Measurements from ENCODE around the gene HIGD2A. TPM values are rescaled to one million over a fixed set of nuclear protein-coding genes. Genes with fewer than 3 reads are reported as not detected.

HIGD2A gene
- polyA plus RNA-seq, 3 donors = 90.0 to 250 (median 202) TPM

GRCh38 chr5:176429972-176430371, 41.4 kb downstream of the HIGD2A start:
- 61 to 71% (median 69%) methylated on average over 4 of the region's 4 CpGs for WGBS, 3 donors
- no peak overlapping the region for H3K27ac ChIP-seq (ENCODE audit: low read depth, low read length)

DNA sequence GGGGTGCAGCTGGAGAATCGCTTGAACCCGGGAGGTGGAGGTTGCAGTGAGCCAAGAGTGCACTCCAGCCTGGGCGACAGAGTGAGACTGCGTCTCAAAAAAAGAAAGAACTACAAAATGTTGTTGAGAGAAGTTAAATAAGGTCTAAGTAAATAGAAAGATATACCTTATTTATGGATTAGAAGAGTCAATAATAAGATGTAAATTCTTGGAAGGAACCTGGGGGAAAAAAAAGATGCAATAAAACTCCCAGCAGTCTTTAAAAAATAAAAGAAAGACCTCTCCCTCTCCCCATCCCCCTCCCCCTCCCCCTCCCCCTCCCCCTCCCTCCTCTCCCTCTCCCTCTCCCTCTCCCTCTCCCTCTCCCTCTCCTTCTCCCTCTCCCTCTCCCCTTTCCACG, 44.2 kb downstream of the HIGD2A start:
- no peak overlapping the region for H3K27ac ChIP-seq (ENCODE audit: low read depth, low read length)
- WGBS, 3 donors = 84 to 94% (median 91%) methylated on average over 4 of the region's 5 CpGs

DNA sequence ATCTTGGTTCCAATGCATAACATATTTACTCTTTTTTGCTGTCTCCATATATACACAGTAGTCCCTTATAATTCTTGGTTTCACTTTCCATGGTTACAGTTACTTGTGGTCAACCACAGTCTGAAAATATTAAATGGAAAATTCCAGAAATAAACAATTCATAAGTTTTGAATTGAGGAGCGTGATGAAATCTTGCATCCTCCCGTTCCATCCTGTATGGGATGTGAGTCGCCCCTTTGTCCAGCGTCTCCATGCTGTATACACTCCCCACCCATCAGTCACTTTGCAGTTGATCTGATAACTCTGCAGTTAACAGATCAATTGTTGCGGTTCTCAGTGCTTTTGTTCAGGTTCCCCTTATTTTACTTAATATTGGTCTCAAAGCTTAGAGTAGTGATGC, 48.1 kb downstream of the HIGD2A start:
- WGBS, 3 donors = 23 to 47% (median 25%) methylated on average over 5 of the region's 5 CpGs
- no peak overlapping the region for H3K27ac ChIP-seq (ENCODE audit: low read depth, low read length)

GRCh38 chr5:176438959-176439757, 50.6 kb downstream of the HIGD2A start:
- H3K27ac ChIP-seq (ENCODE audit: low read depth, low read length) = no peak overlapping the region
- 66 to 80% (median 78%) methylated on average over 12 of the region's 12 CpGs for WGBS, 3 donors

Other genes starting within 250 kb of the HIGD2A start
- 1 to 10 TPM; 3.4 to 5.3 (median 4.2) TPM for gene SIMC1, start 150.3 kb upstream of the HIGD2A start, polyA plus RNA-seq
- 10 to 100 TPM; 37.5 to 60.7 (median 44.7) TPM for gene KIAA1191, start 27.0 kb upstream of the HIGD2A start, polyA plus RNA-seq
- gene ARL10, start 23.3 kb upstream of the HIGD2A start, polyA plus RNA-seq = 1 to 10 TPM in 2 of 3 donors, under 1 TPM in 1; 0.99 to 3.1 (median 1.3) TPM
- gene NOP16, start 153 bp upstream of the HIGD2A start, polyA plus RNA-seq = 10 to 100 TPM; 19.5 to 76.3 (median 25.1) TPM
- 100 to 1,000 TPM in 2 of 3 donors, 10 to 100 TPM in 1; 50.8 to 128 (median 105) TPM for gene CLTB, start 27.8 kb downstream of the HIGD2A start, polyA plus RNA-seq
- 10 to 100 TPM in 1 of 3 donors, 1 to 10 TPM in 2; 8.4 to 14.3 (median 9.9) TPM for gene FAF2, start 59.6 kb downstream of the HIGD2A start, polyA plus RNA-seq
- gene RNF44, start 148.7 kb downstream of the HIGD2A start, polyA plus RNA-seq = 10 to 100 TPM; 13.9 to 19.2 (median 17.0) TPM
- under 1 TPM; 0.07 to 0.42 (median 0.11) TPM for gene CDHR2, start 160.6 kb downstream of the HIGD2A start, polyA plus RNA-seq
- gene GPRIN1, start 221.4 kb downstream of the HIGD2A start, polyA plus RNA-seq = under 1 TPM; 0.34 to 0.59 (median 0.36) TPM
- gene SNCB, start 241.8 kb downstream of the HIGD2A start, polyA plus RNA-seq = under 1 TPM in 1 of 3 donors, not detected in 2; 0.53 TPM
- gene EIF4E1B, start 241.9 kb downstream of the HIGD2A start, polyA plus RNA-seq = under 1 TPM in 1 of 3 donors, not detected in 2; 0.20 TPM